K562 (cell line): Measurements from ENCODE around the gene RHEBL1. TPM values are rescaled to one million over a fixed set of nuclear protein-coding genes. Genes with fewer than 3 reads are reported as not detected.

Experiments used
- ADNP ChIP-seq: fragments of 200-800 bp; sonication (Bioruptor generic); IDR thresholded peaks from 2 replicates; pipeline ENCODE4 v1.6.1; 2016; ENCODE audit warnings: missing genetic modification characterization, missing compliant biosample characterization
- BRD9 ChIP-seq: fragments of 450-650 bp; IDR thresholded peaks from 2 replicates; pipeline ENCODE4 v1.6.1; 2018; ENCODE audit warnings: low read depth; ENCODE audit not compliant: partially characterized antibody
- CBFB ChIP-seq: sonication (generic); formaldehyde crosslinking; IDR thresholded peaks from 2 replicates; pipeline ENCODE4 v1.4.0; 2020; ENCODE audit warnings: mild to moderate bottlenecking, missing genetic modification reagents
- CCAR2 ChIP-seq: fragments of 200-400 bp; formaldehyde crosslinking; IDR thresholded peaks from 2 replicates; pipeline ENCODE4 v1.6.1; 2017; ENCODE audit warnings: mild to moderate bottlenecking, low read depth, low read length
- DDX20 ChIP-seq: fragments of 450-650 bp; IDR thresholded peaks from 2 replicates; pipeline ENCODE4 v1.6.1; 2016; ENCODE audit warnings: missing genetic modification characterization, low read depth, mild to moderate bottlenecking, missing compliant biosample characterization, moderate library complexity
- ELK1 ChIP-seq: sonication (generic); formaldehyde crosslinking; IDR thresholded peaks from 2 replicates; pipeline ENCODE4 v1.8.1; 2022; ENCODE audit warnings: missing genetic modification reagents
- HNRNPL ChIP-seq: fragments of 200-400 bp; formaldehyde crosslinking; IDR thresholded peaks from 2 replicates; pipeline ENCODE4 v1.6.1; 2017; ENCODE audit warnings: low read depth, mild to moderate bottlenecking, low read length
- JUN ChIP-seq, 2 experiments: sonication (generic) in 1 of 2; formaldehyde crosslinking in 1 of 2; IDR thresholded peaks; 2 replicates each; pipeline versions ENCODE4 v1.6.1 to v1.8.0; 2012 to 2022; ENCODE audit warnings: borderline replicate concordance in 2 of 2, mild to moderate bottlenecking in 2 of 2, improper control_type of control experiment in 1 of 2, low read depth in 1 of 2, low read length in 1 of 2, missing genetic modification reagents in 1 of 2
- KLF6 ChIP-seq: fragments of 250-450 bp; sonication (Bioruptor Pico); IDR thresholded peaks from 2 replicates; pipeline ENCODE4 v1.4.0; 2020; ENCODE audit warnings: mild to moderate bottlenecking, moderate library complexity, borderline replicate concordance
- MYNN ChIP-seq, 2 experiments: sonication (generic); formaldehyde crosslinking in 1 of 2; IDR thresholded peaks; 2 replicates each; pipeline versions ENCODE4 v1.5.0 to v1.6.1; 2016 to 2020; ENCODE audit warnings: antibody characterized with exemption in 1 of 2, missing genetic modification reagents in 1 of 2
- RB1 ChIP-seq: fragments of 450-650 bp; IDR thresholded peaks from 2 replicates; pipeline ENCODE4 v1.6.1; 2017; ENCODE audit warnings: low read depth, mild to moderate bottlenecking
- RBM15 ChIP-seq: fragments of 200-400 bp; formaldehyde crosslinking; IDR thresholded peaks from 2 replicates; pipeline ENCODE4 v1.6.1; 2018; ENCODE audit warnings: mild to moderate bottlenecking, low read length, moderate library complexity; ENCODE audit not compliant: insufficient read depth
- RFX7 ChIP-seq: fragments of 250-450 bp; sonication (Bioruptor Pico); IDR thresholded peaks from 2 replicates; pipeline ENCODE4 v1.5.1; 2021; ENCODE audit warnings: mild to moderate bottlenecking
- TFAP4 ChIP-seq: sonication (generic); formaldehyde crosslinking; IDR thresholded peaks from 2 replicates; pipeline ENCODE4 v1.8.0; 2022; ENCODE audit warnings: missing genetic modification reagents, mild to moderate bottlenecking, moderate library complexity, borderline replicate concordance
- TFE3 ChIP-seq: fragments of 450-650 bp; formaldehyde crosslinking; IDR thresholded peaks from 2 replicates; pipeline ENCODE4 v1.4.0; 2020; ENCODE audit warnings: mild to moderate bottlenecking, mixed read lengths
- THRAP3 ChIP-seq: fragments of 450-650 bp; IDR thresholded peaks from 2 replicates; pipeline ENCODE4 v1.6.1; 2016; ENCODE audit warnings: mild to moderate bottlenecking, inconsistent platforms, borderline replicate concordance
- TRIM28 ChIP-seq: fragments of 450-650 bp; IDR thresholded peaks from 2 replicates; pipeline ENCODE4 v1.6.1; 2017
- ZBED1 ChIP-seq: IDR thresholded peaks from 2 replicates; pipeline ENCODE4 v1.6.1; 2014
- ZNF133 ChIP-seq: fragments of 250-450 bp; sonication (Bioruptor Pico); IDR thresholded peaks from 2 replicates; pipeline ENCODE4 v1.4.0; 2020; ENCODE audit warnings: mild to moderate bottlenecking
- ZNF274 ChIP-seq: IDR thresholded peaks from 2 replicates; pipeline ENCODE4 v1.6.1; 2011; ENCODE audit warnings: low read depth, mild to moderate bottlenecking, low read length, moderate library complexity, borderline replicate concordance
- ZNF398 ChIP-seq: fragments of 250-450 bp; sonication (Bioruptor Pico); IDR thresholded peaks from 2 replicates; pipeline ENCODE4 v1.8.0; 2021; ENCODE audit warnings: moderate library complexity, mild to moderate bottlenecking, inconsistent platforms
- polyA plus RNA-seq, 8 experiments: library from polyadenylated mRNA; depleted of rRNA in 4 of 8; stranded (reverse) in 5 of 8; unstranded in 3 of 8; fragments of >200 nt; fragmentation: Nextera tagmentation in 2 of 8; fragmentation: Illumina TruSeq in 1 of 8; extraction: Ambion mirVana in 2 of 8; extraction: Trizol in 1 of 8; gene quantifications; 2 replicates each; pipeline versions ENCODE4 v1.2.1 to v1.2.3, GENCODE V29; 2011 to 2014; ENCODE audit warnings: inconsistent platforms in 1 of 8, missing spikeins in 1 of 8
- total RNA-seq, 7 experiments: library from RNA; depleted of rRNA in 6 of 7; stranded (reverse); fragments of >200 nt in 6 of 7; fragmentation: Illumina TruSeq in 2 of 7; extraction: Trizol in 2 of 7; gene quantifications; 2 replicates each; pipeline versions ENCODE4 v1.2.1 to v1.2.3, GENCODE V29; 2011 to 2021; ENCODE audit warnings: low replicate concordance in 1 of 7

RHEBL1 gene
- total and polyA plus RNA-seq, 9 of the 15 experiments (the other 6 are each of a cell fraction or from before 2014, with no cell fraction given) = 4.3 to 36.1 (median 8.2) TPM

GRCh38 chr12:49060237-49061156 lies 9.3 kb downstream of the RHEBL1 start, which contains the start of gene KMT2D (continued):
- TF ChIP-seq TFAP4 (CRISPR knock-in tag) = peak; percentile 84
- no peak for TF ChIP-seq RBM15
- TF ChIP-seq JUN (IDR thresholded peaks at IDR 0.05; ENCODE audit: borderline replicate concordance, low read depth, low read length) = peak; percentile 66; the same call in 1 of the 2 replicates
- no peak for TF ChIP-seq JUN (CRISPR knock-in tag; IDR thresholded peaks at IDR 0.05; ENCODE audit: borderline replicate concordance)
- peak; percentile 58 for TF ChIP-seq MYNN (IDR thresholded peaks at IDR 0.05)
- no peak for TF ChIP-seq MYNN (CRISPR knock-in tag; IDR thresholded peaks at IDR 0.05)
- TF ChIP-seq CBFB (CRISPR knock-in tag) = peak; percentile 72; the same call in 1 of the 2 replicates
- TF ChIP-seq ADNP (tag) = no peak
- no peak for TF ChIP-seq CCAR2
- TF ChIP-seq HNRNPL = no peak; the same call in 1 of the 2 replicates
- peak; percentile 19; the same call in 1 of the 2 replicates for TF ChIP-seq KLF6 (CRISPR knock-in tag)
- TF ChIP-seq ZNF398 (CRISPR knock-in tag) = no peak
- no peak for TF ChIP-seq ELK1 (CRISPR knock-in tag)
- TF ChIP-seq ZNF133 (CRISPR knock-in tag) = no peak
- 0 out of 2 replicates have a peak, but pooled peaks have one; percentile 27 for TF ChIP-seq ZBED1
- no peak for TF ChIP-seq DDX20
- TF ChIP-seq TRIM28 = no peak; the same call in 1 of the 2 replicates
- TF ChIP-seq BRD9 = peak; percentile 84
- TF ChIP-seq TFE3 = no peak
- no peak for TF ChIP-seq ZNF274
- no peak for TF ChIP-seq RFX7 (CRISPR knock-in tag)
- peak; percentile 38; the same call in 1 of the 2 replicates for TF ChIP-seq THRAP3
- peak; percentile 86 for TF ChIP-seq RB1
